Activated T-cell treated with anti-CD3 and anti-CD28 coated beads, Interleukin-2, amount 50 U/mL, for 72 hours (primary cell): ENCODE data around the gene MAP4. TPM values are rescaled to one million over a fixed set of nuclear protein-coding genes. Genes with fewer than 3 reads are reported as not detected.

ENCODE experiments used
- ATAC-seq, 2 donors: fragments of 150-1000 bp; cut with Tn5 transposase; replicated peaks in 1 of 2; 2 replicates each; pipeline ENCODE4 v1.10.0; 2021; ENCODE audit warnings: moderate library complexity in 2 of 2, mild to moderate bottlenecking in 1 of 2
- DNase-seq, 2 donors: peaks; one replicate each; pipeline ENCODE4 v3.0.0; 2021 to 2022; ENCODE audit warnings: mixed read lengths in 1 of 2
- H3K27ac Mint-ChIP-seq: one replicate; pipeline ENCODE4 v1.8.0; 2022; ENCODE audit warnings: mild to moderate bottlenecking, moderate library complexity, mixed read lengths
- H3K27me3 Mint-ChIP-seq: one replicate; pipeline ENCODE4 v1.8.0; 2022; ENCODE audit warnings: low read depth, mixed read lengths
- H3K36me3 Mint-ChIP-seq, 2 donors: one replicate each; pipeline ENCODE4 v1.8.0; 2022; ENCODE audit warnings: mixed read lengths in 2 of 2, mild to moderate bottlenecking in 1 of 2; ENCODE audit not compliant: insufficient read depth in 2 of 2
- H3K4me1 Mint-ChIP-seq: one replicate; pipeline ENCODE4 v1.8.0; 2022; ENCODE audit warnings: low read depth, mixed read lengths
- H3K4me3 Mint-ChIP-seq, 2 donors: one replicate each; pipeline ENCODE4 v1.8.0; 2022; ENCODE audit warnings: mild to moderate bottlenecking in 2 of 2, mixed read lengths in 2 of 2, moderate library complexity in 2 of 2
- H3K9me3 Mint-ChIP-seq, 2 donors: one replicate each; pipeline ENCODE4 v1.8.0; 2022; ENCODE audit warnings: mixed read lengths in 2 of 2
- total RNA-seq, 2 donors: library from RNA; stranded (reverse); gene quantifications; one replicate each; pipeline ENCODE4 v1.2.3, GENCODE V29; 2022

Gene MAP4
- total RNA-seq, 2 donors from 2014 or later = 135 to 149 TPM

- Mint-ChIP-seq H3K4me1 (no peaks in the 10 kb centered on the region), H3K27me3 (no peaks in the 10 kb centered on the region), H3K27ac (no peak overlapping the region), H3K4me3 (no peak overlapping the region), H3K36me3 (peaks cover 0 to 1% of the 10 kb centered on the region in 2 donors), H3K9me3 (no peaks in the 10 kb centered on the region)
- no peak for ATAC-seq
- no peak for DNase-seq
Observed at GRCh38 chr3:47855461-47856383, 160.5 kb downstream of the MAP4 start.

GRCh38 chr3:47854720-47855455, 161.3 kb downstream of the MAP4 start:
- H3K9me3 Mint-ChIP-seq = no peaks in the 10 kb centered on the region
- no peak overlapping the region for H3K4me3 Mint-ChIP-seq
- no peak overlapping the region for H3K27ac Mint-ChIP-seq
- H3K27me3 Mint-ChIP-seq = no peaks in the 10 kb centered on the region
- peaks cover 0 to 1% of the 10 kb centered on the region in 2 donors for H3K36me3 Mint-ChIP-seq
- DNase-seq = no peak
- peak in 1 of 2 donors; percentile 14 for ATAC-seq
- H3K4me1 Mint-ChIP-seq = no peaks in the 10 kb centered on the region

- Mint-ChIP-seq H3K4me3 (no peak overlapping the region), H3K36me3 (peaks cover 0 to 1% of the 10 kb centered on the region in 2 donors), H3K27ac (no peak overlapping the region), H3K27me3 (no peaks in the 10 kb centered on the region), H3K4me1 (no peaks in the 10 kb centered on the region), H3K9me3 (no peaks in the 10 kb centered on the region)
- DNase-seq (no peak), ATAC-seq (no peak)
Observed at GRCh38 chr3:47854267-47854666, 161.9 kb downstream of the MAP4 start.

GRCh38 chr3:47852604-47853602, 163.3 kb downstream of the MAP4 start:
- Mint-ChIP-seq H3K36me3 (peaks cover 0 to 1% of the 10 kb centered on the region in 2 donors), H3K4me1 (no peaks in the 10 kb centered on the region), H3K27ac (no peak overlapping the region), H3K9me3 (no peaks in the 10 kb centered on the region), H3K27me3 (no peaks in the 10 kb centered on the region), H3K4me3 (no peak overlapping the region)
- ATAC-seq (no peak), DNase-seq (no peak)

- no peaks in the 10 kb centered on the region for H3K4me1 Mint-ChIP-seq
- no peak overlapping the region for H3K27ac Mint-ChIP-seq
- no peaks in the 10 kb centered on the region for H3K9me3 Mint-ChIP-seq
- no peak for DNase-seq
- no peak for ATAC-seq
- peaks cover 0 to 1% of the 10 kb centered on the region in 2 donors for H3K36me3 Mint-ChIP-seq
- no peak overlapping the region for H3K4me3 Mint-ChIP-seq
- H3K27me3 Mint-ChIP-seq = no peaks in the 10 kb centered on the region
Observed at GRCh38 chr3:47851888-47852603, 164.2 kb downstream of the MAP4 start.

GRCh38 chr3:47850564-47851410, 165.4 kb downstream of the MAP4 start:
- no peak overlapping the region for H3K27ac Mint-ChIP-seq
- no peaks in the 10 kb centered on the region for H3K9me3 Mint-ChIP-seq
- H3K36me3 Mint-ChIP-seq = peaks cover 0 to 1% of the 10 kb centered on the region in 2 donors
- no peaks in the 10 kb centered on the region for H3K4me1 Mint-ChIP-seq
- H3K27me3 Mint-ChIP-seq = no peaks in the 10 kb centered on the region
- H3K4me3 Mint-ChIP-seq = no peak overlapping the region
- ATAC-seq (no peak), DNase-seq (no peak)

- H3K27ac Mint-ChIP-seq = peak overlapping the region; percentile 13
- H3K9me3 Mint-ChIP-seq = no peaks in the 10 kb centered on the region
- no peak overlapping the region for H3K4me3 Mint-ChIP-seq
- H3K27me3 Mint-ChIP-seq = no peaks in the 10 kb centered on the region
- ATAC-seq (no peak), DNase-seq (no peak)
- no peaks in the 10 kb centered on the region for H3K4me1 Mint-ChIP-seq
- H3K36me3 Mint-ChIP-seq = peaks cover 0 to 2% of the 10 kb centered on the region in 2 donors
Observed at GRCh38 chr3:47849699-47850563, 166.3 kb downstream of the MAP4 start.

- H3K4me3 Mint-ChIP-seq = no peak overlapping the region
- DNase-seq = no peak
- no peak overlapping the region for H3K27ac Mint-ChIP-seq
- H3K36me3 Mint-ChIP-seq = peaks cover 0 to 2% of the 10 kb centered on the region in 2 donors
- H3K27me3 Mint-ChIP-seq = no peaks in the 10 kb centered on the region
- no peaks in the 10 kb centered on the region for H3K9me3 Mint-ChIP-seq
- H3K4me1 Mint-ChIP-seq = no peaks in the 10 kb centered on the region
- no peak for ATAC-seq
Observed at GRCh38 chr3:47849186-47849698, 167.0 kb downstream of the MAP4 start.

GRCh38 chr3:47848599-47849117, 167.6 kb downstream of the MAP4 start:
- ATAC-seq (no peak), DNase-seq (no peak)
- Mint-ChIP-seq H3K27ac (no peak overlapping the region), H3K36me3 (peaks cover 0 to 6% of the 10 kb centered on the region in 2 donors), H3K4me1 (no peaks in the 10 kb centered on the region), H3K27me3 (no peaks in the 10 kb centered on the region), H3K4me3 (no peak overlapping the region), H3K9me3 (no peaks in the 10 kb centered on the region)

GRCh38 chr3:47847801-47848518, 168.3 kb downstream of the MAP4 start:
- Mint-ChIP-seq H3K27me3 (no peaks in the 10 kb centered on the region), H3K4me1 (no peaks in the 10 kb centered on the region), H3K27ac (no peak overlapping the region), H3K9me3 (no peaks in the 10 kb centered on the region), H3K4me3 (no peak overlapping the region), H3K36me3 (peaks cover 0 to 8% of the 10 kb centered on the region in 2 donors)
- no peak for ATAC-seq
- DNase-seq = no peak
